Gastrocnemius medialis (tissue), 4 donors: ENCODE measurements around the gene DROSHA.

Experiments used
- POLR2A ChIP-seq, 2 donors: fragments of 450-650 bp; IDR thresholded peaks; one replicate each; pipeline ENCODE4 v1.6.1; 2017; ENCODE audit warnings: antibody characterized with exemption in 2 of 2, mild to moderate bottlenecking in 2 of 2, moderate library complexity in 2 of 2
- TF ChIP-seq, protein P1 (sequence below), 5 experiments: fragments of 450-650 bp in 3 of 5; fragments of 200-600 bp in 2 of 5; sonication (generic) in 2 of 5; IDR thresholded peaks in 4 of 5; conservative IDR thresholded peaks in 1 of 5; 1 replicate in 4 of 5; 2 replicates in 1 of 5; pipeline ENCODE4 v1.5.1; 2016 to 2019; ENCODE audit warnings: antibody characterized with exemption in 5 of 5, mild to moderate bottlenecking in 3 of 5, moderate library complexity in 3 of 5

DNA sequence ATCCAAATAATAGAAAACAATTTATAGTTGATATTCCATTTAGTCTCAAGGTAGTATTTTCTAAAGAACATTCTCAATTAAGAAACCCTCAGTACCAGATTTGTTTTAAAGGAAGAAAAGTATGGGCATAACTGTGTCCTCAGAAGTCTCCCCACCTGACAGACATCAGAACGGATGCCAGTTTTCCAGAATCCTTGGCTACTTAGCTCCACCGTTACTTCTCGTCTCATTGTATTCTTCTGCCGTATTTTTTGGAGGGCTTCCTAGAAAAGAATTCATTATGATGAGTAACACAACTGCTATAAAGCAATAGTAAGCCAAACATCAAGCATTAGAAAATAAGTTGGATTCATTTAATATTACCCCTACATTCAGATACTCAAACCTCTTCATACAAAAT, 67.8 kb downstream of the DROSHA start:
- TF ChIP-seq, protein P1, sequence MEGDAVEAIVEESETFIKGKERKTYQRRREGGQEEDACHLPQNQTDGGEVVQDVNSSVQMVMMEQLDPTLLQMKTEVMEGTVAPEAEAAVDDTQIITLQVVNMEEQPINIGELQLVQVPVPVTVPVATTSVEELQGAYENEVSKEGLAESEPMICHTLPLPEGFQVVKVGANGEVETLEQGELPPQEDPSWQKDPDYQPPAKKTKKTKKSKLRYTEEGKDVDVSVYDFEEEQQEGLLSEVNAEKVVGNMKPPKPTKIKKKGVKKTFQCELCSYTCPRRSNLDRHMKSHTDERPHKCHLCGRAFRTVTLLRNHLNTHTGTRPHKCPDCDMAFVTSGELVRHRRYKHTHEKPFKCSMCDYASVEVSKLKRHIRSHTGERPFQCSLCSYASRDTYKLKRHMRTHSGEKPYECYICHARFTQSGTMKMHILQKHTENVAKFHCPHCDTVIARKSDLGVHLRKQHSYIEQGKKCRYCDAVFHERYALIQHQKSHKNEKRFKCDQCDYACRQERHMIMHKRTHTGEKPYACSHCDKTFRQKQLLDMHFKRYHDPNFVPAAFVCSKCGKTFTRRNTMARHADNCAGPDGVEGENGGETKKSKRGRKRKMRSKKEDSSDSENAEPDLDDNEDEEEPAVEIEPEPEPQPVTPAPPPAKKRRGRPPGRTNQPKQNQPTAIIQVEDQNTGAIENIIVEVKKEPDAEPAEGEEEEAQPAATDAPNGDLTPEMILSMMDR (IDR thresholded peaks at IDR 0.05 in 4 of 5, conservative IDR thresholded peaks at IDR 0.05 in 1 of 5) = no peak
- no peak for TF ChIP-seq POLR2A (IDR thresholded peaks at IDR 0.05)
